Adipocyte (in vitro differentiated cells): ENCODE measurements around the gene ADCY5.

Experiments
- DNase-seq: peaks from one replicate; pipeline ENCODE4 v3.0.0-alpha.2; 2015; ENCODE audit warnings: low read depth
- H3K27me3 ChIP-seq: replicated peaks from 2 replicates; pipeline ENCODE4 v1.7.0; 2013; ENCODE audit warnings: mild to moderate bottlenecking, low read length, moderate library complexity; ENCODE audit not compliant: control insufficient read depth, insufficient read depth
- H3K36me3 ChIP-seq: 2 replicates; pipeline ENCODE4 v1.7.0; 2013; ENCODE audit warnings: low read length, mild to moderate bottlenecking, moderate library complexity; ENCODE audit not compliant: control insufficient read depth, insufficient read depth, severe bottlenecking
- H3K4me1 ChIP-seq: 2 replicates; pipeline ENCODE4 v1.7.0; 2013; ENCODE audit warnings: mild to moderate bottlenecking, low read length, moderate library complexity; ENCODE audit not compliant: control insufficient read depth, insufficient read depth
- H3K4me3 ChIP-seq: 2 replicates; pipeline ENCODE4 v1.7.0; 2013; ENCODE audit warnings: mild to moderate bottlenecking, low read length, moderate library complexity
- H3K9ac ChIP-seq: 2 replicates; pipeline ENCODE4 v1.7.0; 2013; ENCODE audit warnings: mild to moderate bottlenecking, low read length, moderate library complexity
- H3K9me3 ChIP-seq: 2 replicates; pipeline ENCODE4 v1.7.0; 2013; ENCODE audit warnings: mild to moderate bottlenecking, low read length, moderate library complexity; ENCODE audit not compliant: control insufficient read depth

The ADCY5 gene

DNA sequence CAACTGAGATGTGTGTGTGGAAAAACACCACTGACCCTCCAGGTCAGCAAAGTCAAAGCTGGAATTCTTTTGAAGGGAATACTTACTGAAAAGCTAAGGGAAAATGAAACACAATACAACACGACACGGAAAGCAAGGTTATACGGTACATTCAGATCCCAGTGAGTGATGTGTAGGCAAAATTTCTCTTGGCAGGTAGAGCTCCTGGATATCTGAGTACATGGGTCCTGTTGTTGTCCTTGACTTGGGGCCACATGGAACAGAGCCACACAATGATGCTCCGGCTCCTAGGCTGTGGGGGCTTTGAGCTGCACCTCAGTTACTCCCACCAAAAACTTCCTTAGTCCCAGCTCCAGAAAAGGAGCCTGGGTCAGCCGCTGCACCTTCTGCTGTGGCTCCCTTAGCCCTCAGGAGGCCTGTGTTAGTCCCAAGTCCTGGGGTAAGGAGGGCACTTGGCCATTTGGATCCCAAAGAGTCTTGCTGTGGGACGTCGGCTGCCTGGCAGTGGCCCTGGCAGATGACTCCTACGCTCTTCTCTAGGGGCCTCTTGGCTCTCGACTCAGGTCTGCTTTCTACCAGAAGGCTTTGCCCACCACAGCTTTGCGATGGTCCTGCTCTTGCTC lies 95.6 kb downstream of the ADCY5 start:
- Histone ChIP-seq H3K4me1 (no peaks in the 10 kb centered on the region), H3K9ac (no peak overlapping the region), H3K27me3 (peaks cover 86% of the 10 kb centered on the region), H3K4me3 (no peak overlapping the region), H3K9me3 (peaks cover 14% of the 10 kb centered on the region), H3K36me3 (no peaks in the 10 kb centered on the region)
- DNase-seq, result no peak

DNA sequence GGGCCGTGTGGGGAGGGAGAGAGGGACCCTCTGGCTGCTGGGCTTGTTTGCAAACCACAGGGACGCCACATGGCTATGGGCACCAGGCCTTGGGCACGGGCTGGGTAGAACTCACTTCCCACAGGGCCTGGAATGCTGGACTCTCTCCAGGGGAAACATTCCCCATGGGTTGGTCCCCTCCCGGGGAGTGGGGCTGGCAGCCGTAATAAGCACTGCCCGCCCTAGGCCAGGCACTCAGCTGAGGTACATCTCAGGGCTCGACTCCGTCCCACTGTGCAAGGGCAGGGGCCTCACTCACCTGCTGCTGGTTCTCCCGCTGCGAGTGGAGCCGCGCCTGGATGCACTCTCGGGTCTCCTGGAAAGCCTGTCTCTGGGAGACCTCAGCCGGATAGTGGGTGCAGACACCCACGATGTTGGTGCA lies 96.7 kb downstream of the ADCY5 start:
- Histone ChIP-seq H3K9me3 (peaks cover 14% of the 10 kb centered on the region), H3K4me3 (no peak overlapping the region), H3K9ac (no peak overlapping the region), H3K4me1 (no peaks in the 10 kb centered on the region), H3K27me3 (peaks cover 86% of the 10 kb centered on the region), H3K36me3 (no peaks in the 10 kb centered on the region)
- DNase-seq, result peak; percentile 32

DNA sequence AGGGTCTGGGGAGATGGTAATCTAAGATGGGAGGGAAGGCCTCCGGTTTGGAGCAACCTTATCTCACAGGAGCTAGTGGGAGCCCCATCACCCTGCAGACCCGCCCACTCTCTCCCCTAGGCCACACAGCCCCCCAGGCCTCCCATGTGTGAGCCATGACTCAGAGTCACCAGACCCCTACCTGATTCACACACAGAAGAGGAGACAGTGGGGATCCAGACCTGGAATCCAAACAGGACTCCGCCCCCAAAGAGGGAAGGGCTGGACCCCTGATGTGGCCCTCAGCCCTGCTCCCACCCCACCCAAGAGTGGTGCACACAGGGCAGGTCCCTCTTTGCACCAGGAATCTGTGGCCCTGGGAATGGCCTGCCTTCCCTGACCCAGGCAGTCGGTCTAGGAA lies 97.4 kb downstream of the ADCY5 start:
- H3K4me3 ChIP-seq, result no peak overlapping the region
- no peak for DNase-seq
- no peaks in the 10 kb centered on the region for H3K36me3 ChIP-seq
- peaks cover 84% of the 10 kb centered on the region for H3K27me3 ChIP-seq
- H3K4me1 ChIP-seq, result no peaks in the 10 kb centered on the region
- peaks cover 14% of the 10 kb centered on the region for H3K9me3 ChIP-seq
- no peak overlapping the region for H3K9ac ChIP-seq

DNA sequence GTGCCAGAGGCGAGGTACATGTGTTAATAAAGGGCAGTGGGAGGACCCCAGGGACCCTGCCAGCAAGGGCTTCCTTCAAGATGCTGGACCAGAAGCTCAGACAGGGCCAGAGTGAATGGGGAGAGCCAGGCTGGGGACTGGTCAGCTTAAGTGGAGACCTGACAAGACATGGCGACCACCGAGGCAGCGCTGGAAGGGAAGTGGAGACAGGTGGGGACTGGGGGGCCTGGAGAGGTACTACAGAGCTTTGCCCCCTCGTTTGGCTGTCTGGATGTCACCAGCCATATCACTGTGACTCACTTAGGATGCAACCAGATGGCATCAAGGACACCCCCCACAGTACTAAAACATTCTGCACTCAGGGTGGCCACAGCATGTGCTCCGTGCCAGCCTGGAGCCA lies 97.9 kb downstream of the ADCY5 start:
- no peak overlapping the region for H3K9ac ChIP-seq
- no peaks in the 10 kb centered on the region for H3K36me3 ChIP-seq
- H3K9me3 ChIP-seq, result peaks cover 14% of the 10 kb centered on the region
- no peaks in the 10 kb centered on the region for H3K4me1 ChIP-seq
- no peak for DNase-seq
- no peak overlapping the region for H3K4me3 ChIP-seq
- H3K27me3 ChIP-seq, result peaks cover 84% of the 10 kb centered on the region

DNA sequence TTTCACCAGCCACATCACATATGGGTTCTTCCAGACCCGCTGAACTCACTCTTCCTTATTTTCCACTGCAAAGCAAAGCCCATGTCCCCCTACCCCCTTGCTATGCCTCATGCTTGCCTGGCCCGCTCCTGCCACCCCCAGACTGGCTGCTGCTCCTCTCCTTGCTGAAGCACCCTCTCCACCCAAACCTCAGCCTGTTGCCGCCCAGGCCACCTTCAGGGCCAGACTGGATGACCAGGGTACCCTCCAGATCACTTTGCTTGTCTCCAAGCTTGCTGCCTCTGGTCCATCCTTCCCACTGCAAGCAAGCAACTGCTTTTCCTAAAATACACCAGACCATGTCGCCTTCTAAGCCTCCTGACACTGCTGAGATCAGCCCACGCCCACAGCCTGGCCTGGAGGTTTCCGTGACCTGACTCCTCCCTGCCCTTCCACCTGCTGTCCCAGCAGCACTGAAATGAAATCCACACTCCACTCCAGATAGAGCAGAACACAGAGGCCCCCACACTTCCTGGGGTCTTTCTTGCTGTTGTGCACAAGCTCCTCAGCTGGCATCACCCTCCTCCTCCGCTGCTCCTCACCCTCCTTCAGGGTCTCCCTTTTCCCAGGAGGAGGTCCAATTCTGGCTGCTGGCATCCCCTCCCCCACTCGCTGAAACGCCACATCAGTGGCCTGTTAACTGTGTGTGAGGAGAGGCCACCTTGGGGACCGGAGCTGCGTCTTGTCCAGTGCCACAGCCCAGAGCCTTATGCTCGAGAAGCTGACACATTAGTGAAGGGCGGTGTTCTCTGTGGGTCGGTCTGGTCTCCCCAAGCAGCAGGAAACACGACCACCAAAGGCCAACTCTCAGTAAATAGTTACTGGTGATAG lies 99.1 kb downstream of the ADCY5 start:
- Histone ChIP-seq H3K36me3 (no peaks in the 10 kb centered on the region), H3K4me1 (peaks cover under 1% of the 10 kb centered on the region)

DNA sequence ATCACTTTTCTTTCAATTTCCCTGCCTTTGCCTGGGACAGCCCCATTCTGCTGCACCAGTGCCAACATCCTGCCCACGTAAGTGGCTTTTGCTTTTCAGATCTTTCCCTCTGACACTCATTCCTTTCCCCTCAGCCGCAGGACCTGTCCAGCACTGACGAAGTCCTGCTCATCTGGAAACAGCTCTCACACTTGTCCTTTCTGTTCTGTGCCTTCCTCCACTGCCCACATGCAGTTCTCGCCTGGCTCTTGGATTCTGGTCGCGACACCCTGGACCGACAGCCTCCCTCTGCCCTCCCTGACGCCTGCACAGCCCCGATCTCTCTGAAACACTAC lies 99.7 kb downstream of the ADCY5 start:
- peaks cover 2% of the 10 kb centered on the region for H3K9me3 ChIP-seq
- DNase-seq, result no peak
- no peak overlapping the region for H3K9ac ChIP-seq
- peaks cover 7% of the 10 kb centered on the region for H3K4me1 ChIP-seq
- peaks cover 75% of the 10 kb centered on the region for H3K27me3 ChIP-seq
- H3K36me3 ChIP-seq, result no peaks in the 10 kb centered on the region
- no peak overlapping the region for H3K4me3 ChIP-seq

More for the DNA sequence above, 99.1 kb downstream of the ADCY5 start:
- Histone ChIP-seq H3K4me3 (no peak overlapping the region), H3K9ac (no peak overlapping the region), H3K27me3 (peaks cover 82% of the 10 kb centered on the region), H3K9me3 (peaks cover 8% of the 10 kb centered on the region)
- no peak for DNase-seq

DNA sequence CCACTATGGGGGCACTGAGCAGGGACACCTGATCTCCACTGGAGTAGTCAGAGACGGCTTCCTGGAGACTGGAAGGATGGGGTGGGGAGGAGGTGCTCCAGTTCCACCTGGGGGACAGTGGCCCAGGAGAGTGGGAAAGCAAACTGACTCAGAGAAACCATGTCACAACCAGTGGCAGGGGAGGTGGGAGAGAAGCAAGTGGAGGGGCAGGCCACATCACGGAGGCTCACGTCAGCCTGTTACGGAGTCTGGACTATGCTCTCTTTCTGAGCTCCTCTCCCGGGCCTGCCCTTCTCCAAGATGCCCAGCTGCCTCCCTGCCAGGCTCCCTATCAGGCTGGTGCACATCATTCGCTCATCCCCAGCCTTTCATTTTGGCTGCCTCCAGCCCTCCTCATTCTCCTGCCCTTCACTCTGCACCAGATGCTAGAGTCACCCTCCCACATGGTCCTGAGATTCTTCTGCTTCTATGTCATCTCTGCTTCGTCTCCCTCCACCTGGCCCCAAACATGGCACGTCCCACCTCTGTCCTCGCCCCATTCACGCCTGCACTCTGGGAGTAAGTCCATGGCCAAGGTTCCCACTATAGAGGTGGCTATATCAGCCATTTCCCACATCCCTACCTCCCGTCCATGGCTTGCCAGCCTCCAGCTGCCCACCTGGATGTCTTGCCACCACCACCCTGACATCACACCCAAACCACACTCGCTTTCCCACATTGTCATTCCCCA lies 100.3 kb downstream of the ADCY5 start:
- H3K36me3 ChIP-seq, result no peaks in the 10 kb centered on the region
- DNase-seq, result no peak
- no peak overlapping the region for H3K4me3 ChIP-seq
- H3K27me3 ChIP-seq, result peaks cover 70% of the 10 kb centered on the region
- H3K4me1 ChIP-seq, result peaks cover 12% of the 10 kb centered on the region
- no peak overlapping the region for H3K9ac ChIP-seq
- no peaks in the 10 kb centered on the region for H3K9me3 ChIP-seq

DNA sequence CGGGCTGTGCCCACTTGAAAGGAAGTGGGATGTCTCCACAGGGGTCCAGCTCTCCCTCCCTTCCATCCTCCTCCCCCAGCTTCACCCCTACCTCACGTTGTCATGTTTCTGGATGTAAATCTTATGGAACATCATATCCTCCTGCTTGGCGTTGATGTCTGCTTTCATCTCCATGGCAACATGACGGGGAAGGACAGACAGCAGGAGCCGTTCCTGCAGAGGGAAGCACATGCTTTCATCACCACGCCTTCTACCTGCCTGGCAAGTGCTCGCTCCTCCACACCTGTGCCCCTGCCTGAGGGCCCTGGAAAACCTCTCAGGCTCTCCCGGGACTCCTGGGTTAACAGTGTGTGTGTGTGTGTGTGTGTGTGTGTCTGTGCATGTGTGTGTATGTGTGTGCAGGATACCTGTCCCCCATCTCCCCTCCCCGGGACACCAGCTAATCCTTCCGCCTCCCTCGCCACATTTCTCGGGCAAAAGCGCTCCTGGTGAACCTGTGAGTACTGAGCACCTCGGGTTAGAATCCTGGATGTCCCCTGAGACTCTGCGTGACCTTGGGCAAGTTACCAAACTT lies 101.1 kb downstream of the ADCY5 start:
- Histone ChIP-seq H3K36me3 (no peaks in the 10 kb centered on the region), H3K4me3 (no peak overlapping the region), H3K4me1 (peaks cover 15% of the 10 kb centered on the region), H3K9ac (no peak overlapping the region), H3K9me3 (no peaks in the 10 kb centered on the region), H3K27me3 (peaks cover 74% of the 10 kb centered on the region)
- no peak for DNase-seq

DNA sequence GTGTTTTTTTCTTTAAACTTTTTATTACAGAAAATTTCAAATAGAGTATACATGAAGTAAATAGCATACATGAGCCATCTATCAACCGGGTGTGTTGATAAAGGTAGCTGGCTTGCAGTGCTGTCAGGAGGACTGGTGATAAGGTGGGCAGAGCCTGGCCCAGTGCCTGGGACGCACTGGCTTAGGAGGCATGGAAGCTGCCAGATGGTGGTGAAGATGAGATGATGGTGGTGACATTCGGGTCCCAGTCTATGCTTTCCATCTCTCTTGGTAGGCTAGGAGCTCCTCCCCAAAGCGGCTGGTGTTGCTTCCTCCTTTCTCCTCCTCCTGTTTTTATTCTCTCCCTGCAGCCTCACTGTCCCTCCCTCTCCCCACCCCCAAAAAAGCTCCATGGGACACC lies 101.7 kb downstream of the ADCY5 start:
- Histone ChIP-seq H3K36me3 (no peaks in the 10 kb centered on the region), H3K4me3 (no peak overlapping the region), H3K27me3 (peaks cover 74% of the 10 kb centered on the region), H3K4me1 (peaks cover 15% of the 10 kb centered on the region), H3K9me3 (no peaks in the 10 kb centered on the region), H3K9ac (no peak overlapping the region)
- no peak for DNase-seq

DNA sequence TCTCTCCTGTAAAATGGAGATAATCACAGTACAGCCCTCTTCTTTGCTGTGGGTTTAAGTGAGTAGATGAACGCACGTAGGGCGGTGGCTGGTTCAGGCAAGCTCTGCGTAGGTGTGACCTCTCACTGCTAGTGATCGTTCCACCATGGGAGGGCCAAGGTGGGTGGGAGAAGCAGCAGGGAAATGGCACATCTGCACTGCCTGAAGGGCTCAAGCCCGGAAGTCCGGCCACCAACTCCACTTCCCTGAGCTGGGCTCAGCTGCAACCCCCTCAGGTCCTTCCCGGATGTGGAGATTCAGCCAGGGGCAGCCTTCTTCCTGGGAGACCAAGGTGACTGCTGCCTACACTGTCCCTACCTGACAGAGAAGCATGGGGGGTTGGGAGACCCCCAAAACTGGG lies 102.9 kb downstream of the ADCY5 start:
- Histone ChIP-seq H3K4me1 (peaks cover 15% of the 10 kb centered on the region), H3K27me3 (peaks cover 75% of the 10 kb centered on the region), H3K4me3 (no peak overlapping the region), H3K9me3 (no peaks in the 10 kb centered on the region), H3K36me3 (no peaks in the 10 kb centered on the region), H3K9ac (no peak overlapping the region)
- DNase-seq, result no peak
